T47D (cell line): ENCODE measurements around the gene MAP3K21.

Experiments
- DNase-seq, 2 experiments: peaks; one replicate each; pipeline versions ENCODE4 v3.0.0 to v3.0.0-alpha.2; 2011 to 2012; ENCODE audit warnings: low read depth in 1 of 2, low spot score in 1 of 2
- JUND ChIP-seq: IDR thresholded peaks from 2 replicates; pipeline ENCODE4 v1.6.1; 2012; ENCODE audit warnings: low read depth
- in situ Hi-C: cut with HindIII; loops from 2 replicates; pipeline ENCODE4 v1.10.0; 2016; ENCODE audit warnings: low sequenced_read_pairs, low pct_unique_long_range_greater_than_20kb

Gene MAP3K21

DNA sequence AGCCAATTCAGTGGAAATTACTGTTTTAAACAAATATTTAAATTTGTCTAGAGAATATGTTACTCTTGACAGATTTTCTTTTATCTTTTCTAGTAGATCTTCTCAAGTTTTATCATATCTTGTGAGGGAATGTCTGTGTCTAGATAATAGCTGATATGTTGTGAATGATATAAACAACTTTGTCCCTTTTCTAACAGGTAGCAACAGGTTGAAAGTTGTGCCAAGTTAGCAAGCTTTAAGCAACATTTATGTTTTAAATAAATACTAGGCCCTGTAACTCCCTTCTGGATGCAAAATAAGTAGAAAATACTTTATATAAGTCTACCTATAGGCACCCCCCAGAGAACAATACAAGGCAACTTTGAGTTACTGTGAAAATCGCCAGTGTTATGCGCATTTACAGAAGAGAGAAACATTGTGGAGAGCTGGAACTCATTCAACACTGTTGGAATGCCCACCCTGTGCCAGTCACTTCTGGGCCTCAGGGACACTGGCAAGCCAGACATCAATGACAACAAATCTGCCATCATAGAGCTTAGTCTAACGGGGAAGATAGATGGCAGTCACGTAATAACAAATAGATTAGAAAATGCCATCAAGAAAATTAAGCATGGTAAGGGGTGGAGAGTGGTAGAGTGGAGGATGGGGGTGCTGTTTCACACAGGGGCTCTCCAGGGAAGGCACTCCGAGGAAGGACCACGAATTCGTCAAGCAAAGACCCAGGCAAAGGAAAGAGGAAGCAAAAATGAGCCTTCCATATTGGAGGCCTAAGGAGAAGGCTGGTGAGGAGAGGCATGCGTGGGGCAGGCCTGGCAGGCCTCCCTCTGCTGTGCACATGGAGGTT is 4.4 kb downstream of the MAP3K21 start:
- no peak for DNase-seq
- in situ Hi-C loops: no loop called here
- TF ChIP-seq JUND: no peak

GRCh38 chr1:233333086-233333485 is 5.6 kb downstream of the MAP3K21 start:
- in situ Hi-C loops: no loop called here
- DNase-seq: no peak
- no peak for TF ChIP-seq JUND

- in situ Hi-C loops: no loop called here
- no peak for TF ChIP-seq JUND
- DNase-seq: no peak
Measured at GRCh38 chr1:233334092-233334491, 6.6 kb downstream of the MAP3K21 start.

- no peak for TF ChIP-seq JUND
- DNase-seq: no peak
- in situ Hi-C loops: no loop called here
Measured at GRCh38 chr1:233336554-233337456, 9.3 kb downstream of the MAP3K21 start.

- no peak for DNase-seq
- TF ChIP-seq JUND: no peak
- in situ Hi-C loops: no loop called here
Measured at GRCh38 chr1:233337505-233337904, 10.0 kb downstream of the MAP3K21 start.

- no peak for DNase-seq
- in situ Hi-C loops: no loop called here
- no peak for TF ChIP-seq JUND
Measured at GRCh38 chr1:233338102-233338501, 10.6 kb downstream of the MAP3K21 start.

DNA sequence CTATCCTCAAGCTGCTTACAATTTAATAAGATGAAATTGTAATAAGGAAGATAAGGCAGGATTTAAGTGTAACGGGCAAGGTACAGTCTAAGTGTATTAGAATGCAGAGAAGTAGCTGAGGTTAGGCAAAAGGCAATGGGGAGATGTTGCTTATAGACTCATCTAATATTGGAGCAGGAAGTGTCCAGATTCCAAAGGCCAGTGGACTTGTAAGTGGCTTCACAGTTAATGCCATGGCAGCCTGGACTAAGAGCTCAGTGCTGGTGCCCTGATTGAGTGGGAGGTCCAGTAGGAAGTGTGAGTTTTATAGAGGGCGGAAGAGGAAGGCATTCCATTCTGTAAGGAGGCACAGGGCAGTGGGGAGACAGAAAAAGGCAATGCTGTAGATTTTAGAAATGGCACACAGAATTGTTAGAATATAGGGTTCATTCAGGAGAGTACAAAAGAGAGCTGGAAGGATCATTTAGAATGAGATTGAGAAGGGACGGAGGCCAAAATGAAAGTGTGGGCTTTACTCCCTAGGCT is 12.6 kb downstream of the MAP3K21 start:
- in situ Hi-C loops: no loop called here
- DNase-seq: no peak
- no peak for TF ChIP-seq JUND

DNA sequence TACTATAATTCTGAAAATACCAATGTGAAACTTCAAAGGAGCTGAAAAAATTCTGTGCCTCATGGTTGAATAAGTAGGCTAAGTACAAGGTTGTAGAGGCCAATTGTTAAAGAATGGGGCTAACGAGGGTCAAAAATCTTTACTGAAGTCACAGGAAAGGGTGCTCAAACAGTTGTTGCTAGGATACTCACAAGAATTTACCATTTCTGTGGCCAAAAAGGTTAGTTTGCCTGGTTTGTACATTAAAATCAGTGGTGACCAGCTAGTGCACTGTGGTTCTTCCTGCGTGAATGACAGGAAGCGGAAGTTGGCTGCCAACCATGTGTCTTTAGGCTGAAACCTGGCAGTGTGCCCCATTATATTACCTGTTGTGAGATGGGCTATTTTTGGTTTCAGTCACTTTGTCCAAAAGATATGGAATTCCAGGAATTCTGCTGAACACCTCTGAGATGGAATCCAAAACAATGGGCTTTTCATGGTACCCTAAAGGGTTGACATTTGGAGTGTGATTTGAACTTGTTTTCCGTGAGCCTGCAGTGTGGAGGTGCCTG is 13.5 kb downstream of the MAP3K21 start:
- no peak for TF ChIP-seq JUND
- in situ Hi-C loops: no loop called here
- DNase-seq: no peak

- DNase-seq: no peak
- in situ Hi-C loops: no loop called here
- TF ChIP-seq JUND: no peak
Measured at GRCh38 chr1:233342086-233342485, 14.6 kb downstream of the MAP3K21 start.

GRCh38 chr1:233343262-233343661 is 15.7 kb downstream of the MAP3K21 start:
- in situ Hi-C loops: no loop called here
- TF ChIP-seq JUND: no peak
- no peak for DNase-seq

DNA sequence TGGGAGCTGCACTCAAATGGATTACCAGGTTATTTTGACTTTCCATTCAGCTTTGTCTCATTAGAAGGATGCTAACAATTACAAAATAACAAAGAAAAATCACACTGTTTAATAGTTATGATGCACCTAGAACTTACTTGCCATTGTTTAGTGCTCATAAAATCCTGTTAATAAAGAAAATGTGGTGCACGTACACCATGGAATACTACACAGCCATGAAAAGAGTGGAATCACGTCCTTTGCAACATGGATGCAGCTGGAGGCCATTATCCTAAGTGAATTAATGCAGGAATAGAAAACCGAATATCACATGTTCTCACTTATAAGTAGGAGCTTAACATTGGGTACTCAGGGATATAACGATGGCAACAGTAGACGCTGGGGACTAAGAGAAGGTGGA is 19.8 kb downstream of the MAP3K21 start:
- in situ Hi-C loops: no loop called here
- TF ChIP-seq JUND: no peak
- no peak for DNase-seq

- TF ChIP-seq JUND: no peak
- DNase-seq: no peak
- in situ Hi-C loops: no loop called here
Measured at GRCh38 chr1:233349137-233349536, 21.6 kb downstream of the MAP3K21 start.
